ENCODE results near the gene SLC26A6. TPM values are rescaled to one million over a fixed set of nuclear protein-coding genes. Genes with fewer than 3 reads are reported as not detected.

SLC26A6 gene
- total and polyA plus RNA-seq, 11 donors, result 6.7 to 14.6 (median 9.9) TPM

DNA sequence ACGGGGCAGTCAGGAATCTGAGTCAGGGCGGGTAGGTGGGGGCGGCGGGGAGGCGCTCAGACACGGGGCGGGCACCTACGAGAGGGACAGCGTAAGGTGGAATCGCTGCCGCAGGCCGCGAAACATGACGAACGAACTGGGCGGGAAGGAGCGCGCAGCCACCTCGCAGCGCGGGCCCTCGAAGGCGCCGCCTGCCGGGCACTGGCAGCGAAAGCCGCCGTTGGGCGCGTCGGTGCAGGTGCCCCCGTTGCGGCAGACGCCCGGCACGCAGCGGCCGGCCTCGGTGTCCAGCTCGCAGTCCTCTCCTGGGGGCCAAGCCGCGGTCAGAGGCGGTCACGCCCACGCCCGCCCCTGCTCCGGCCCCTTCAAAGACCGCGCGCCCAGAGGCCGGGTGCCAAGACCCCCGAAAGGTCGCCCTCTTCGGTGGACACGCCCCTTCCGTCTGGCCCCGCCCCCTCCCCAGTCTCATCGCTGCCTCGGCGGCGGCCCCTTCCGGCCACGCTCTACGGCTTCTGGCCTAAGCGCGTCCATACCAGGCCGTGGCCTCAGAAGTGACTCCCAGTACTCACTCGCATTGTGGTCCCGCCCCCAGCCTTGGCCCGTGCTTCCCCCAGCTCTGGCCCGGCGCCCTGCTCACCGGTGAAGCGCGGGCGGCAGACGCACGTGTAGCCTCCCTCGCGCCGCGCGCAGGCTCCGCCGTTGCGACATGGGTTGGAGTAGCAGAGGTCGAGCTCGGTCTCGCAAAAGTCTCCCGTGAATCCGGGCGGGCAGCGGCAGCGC, 21.0 kb upstream of the SLC26A6 start:
- DNase-seq (peak; percentile 81 to 92 (median 87)), ATAC-seq (peak; percentile 62 to 95 (median 90))
- no peaks in the 10 kb centered on the region for H3K9me3 ChIP-seq
- no peaks in the 10 kb centered on the region for H3K36me3 ChIP-seq
- intact Hi-C loops (cut with DNase I), result no loop called here
- WGBS, 4 donors, result 2 to 15% (median 7%) methylated on average over 37 to 94 of the region's 94 CpGs
- peaks cover 0 to 10% (median 0%) of the 10 kb centered on the region in 9 donors for H3K27me3 ChIP-seq
- H3K27ac ChIP-seq, result peak overlapping the region in 11 of 12 donors; percentile 27 to 79 (median 70)
- TF ChIP-seq, protein P1, sequence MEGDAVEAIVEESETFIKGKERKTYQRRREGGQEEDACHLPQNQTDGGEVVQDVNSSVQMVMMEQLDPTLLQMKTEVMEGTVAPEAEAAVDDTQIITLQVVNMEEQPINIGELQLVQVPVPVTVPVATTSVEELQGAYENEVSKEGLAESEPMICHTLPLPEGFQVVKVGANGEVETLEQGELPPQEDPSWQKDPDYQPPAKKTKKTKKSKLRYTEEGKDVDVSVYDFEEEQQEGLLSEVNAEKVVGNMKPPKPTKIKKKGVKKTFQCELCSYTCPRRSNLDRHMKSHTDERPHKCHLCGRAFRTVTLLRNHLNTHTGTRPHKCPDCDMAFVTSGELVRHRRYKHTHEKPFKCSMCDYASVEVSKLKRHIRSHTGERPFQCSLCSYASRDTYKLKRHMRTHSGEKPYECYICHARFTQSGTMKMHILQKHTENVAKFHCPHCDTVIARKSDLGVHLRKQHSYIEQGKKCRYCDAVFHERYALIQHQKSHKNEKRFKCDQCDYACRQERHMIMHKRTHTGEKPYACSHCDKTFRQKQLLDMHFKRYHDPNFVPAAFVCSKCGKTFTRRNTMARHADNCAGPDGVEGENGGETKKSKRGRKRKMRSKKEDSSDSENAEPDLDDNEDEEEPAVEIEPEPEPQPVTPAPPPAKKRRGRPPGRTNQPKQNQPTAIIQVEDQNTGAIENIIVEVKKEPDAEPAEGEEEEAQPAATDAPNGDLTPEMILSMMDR (IDR thresholded peaks at IDR 0.05), result peak; percentile 51 to 78 (median 66)
- TF ChIP-seq POLR2A (IDR thresholded peaks at IDR 0.05), result no peak
- peak overlapping the region; percentile 33 to 83 (median 68) for H3K4me3 ChIP-seq
- H3K4me1 ChIP-seq, result peaks cover 0 to 23% (median 13%) of the 10 kb centered on the region in 12 donors

DNA sequence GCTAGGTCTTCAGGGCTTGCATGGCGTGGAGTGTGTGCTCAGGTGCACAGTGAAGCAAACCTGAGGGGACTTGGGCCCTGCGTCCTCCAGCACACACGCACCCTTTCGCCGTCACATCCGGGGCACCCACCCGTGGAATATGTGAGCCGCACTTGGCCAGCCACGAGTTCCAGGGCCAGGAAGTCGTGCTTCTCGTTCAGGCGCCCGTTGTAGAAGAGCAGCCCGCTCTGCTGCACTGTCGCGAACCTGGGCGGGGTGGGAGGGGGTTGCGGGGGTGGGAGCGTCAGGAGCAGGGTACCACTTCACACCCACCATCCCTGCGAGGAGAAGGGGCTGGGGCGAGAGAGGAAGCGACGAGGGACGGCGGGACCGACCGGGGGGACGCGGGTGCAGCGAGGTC, 20.3 kb upstream of the SLC26A6 start:
- Histone ChIP-seq H3K9me3 (no peaks in the 10 kb centered on the region), H3K27me3 (peaks cover 0 to 4% (median 0%) of the 10 kb centered on the region in 9 donors), H3K4me1 (peaks cover 0 to 19% (median 11%) of the 10 kb centered on the region in 12 donors), H3K27ac (peak overlapping the region in 6 of 12 donors; percentile 65 to 79 (median 72)), H3K36me3 (no peaks in the 10 kb centered on the region), H3K4me3 (peak overlapping the region; percentile 33 to 83 (median 68))
- intact Hi-C loops (cut with DNase I), result no loop called here
- WGBS, 4 donors, result 12 to 15% (median 13%) methylated on average over 22 to 30 of the region's 30 CpGs
- no peak for DNase-seq
- TF ChIP-seq, protein P1 (IDR thresholded peaks at IDR 0.05), result no peak
- no peak for TF ChIP-seq POLR2A (IDR thresholded peaks at IDR 0.05)
- ATAC-seq, result no peak

DNA sequence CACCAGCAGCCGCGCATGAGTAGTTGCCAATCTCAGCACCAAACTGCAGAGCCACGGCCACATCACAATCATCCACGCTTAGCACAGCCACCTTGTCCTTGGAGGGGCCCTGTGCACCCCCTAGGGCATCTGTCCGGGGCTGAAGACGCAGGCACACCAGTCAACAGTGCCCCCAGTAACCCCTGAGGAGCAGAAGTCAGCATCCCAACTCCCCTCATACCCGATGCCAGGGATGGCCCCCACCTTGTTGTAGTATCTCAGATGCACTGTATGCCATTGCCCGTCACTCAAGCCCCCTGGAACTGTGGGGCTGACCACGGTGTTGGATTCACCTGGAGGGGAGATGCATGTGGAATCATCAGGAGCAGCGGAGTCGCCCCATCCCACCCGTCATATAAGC, 19.8 kb upstream of the SLC26A6 start:
- 94 to 95% (median 94%) methylated on average over 10 to 12 of the region's 12 CpGs for WGBS, 4 donors
- Histone ChIP-seq H3K27me3 (no peaks in the 10 kb centered on the region), H3K36me3 (no peaks in the 10 kb centered on the region), H3K4me1 (peaks cover 0 to 19% (median 11%) of the 10 kb centered on the region in 12 donors), H3K9me3 (no peaks in the 10 kb centered on the region), H3K27ac (no peak overlapping the region), H3K4me3 (no peak overlapping the region)
- ATAC-seq (no peak), DNase-seq (no peak)
- intact Hi-C loops (cut with DNase I), result no loop called here
- TF ChIP-seq, protein P1 (IDR thresholded peaks at IDR 0.05), result no peak
- no peak for TF ChIP-seq POLR2A (IDR thresholded peaks at IDR 0.05)

DNA sequence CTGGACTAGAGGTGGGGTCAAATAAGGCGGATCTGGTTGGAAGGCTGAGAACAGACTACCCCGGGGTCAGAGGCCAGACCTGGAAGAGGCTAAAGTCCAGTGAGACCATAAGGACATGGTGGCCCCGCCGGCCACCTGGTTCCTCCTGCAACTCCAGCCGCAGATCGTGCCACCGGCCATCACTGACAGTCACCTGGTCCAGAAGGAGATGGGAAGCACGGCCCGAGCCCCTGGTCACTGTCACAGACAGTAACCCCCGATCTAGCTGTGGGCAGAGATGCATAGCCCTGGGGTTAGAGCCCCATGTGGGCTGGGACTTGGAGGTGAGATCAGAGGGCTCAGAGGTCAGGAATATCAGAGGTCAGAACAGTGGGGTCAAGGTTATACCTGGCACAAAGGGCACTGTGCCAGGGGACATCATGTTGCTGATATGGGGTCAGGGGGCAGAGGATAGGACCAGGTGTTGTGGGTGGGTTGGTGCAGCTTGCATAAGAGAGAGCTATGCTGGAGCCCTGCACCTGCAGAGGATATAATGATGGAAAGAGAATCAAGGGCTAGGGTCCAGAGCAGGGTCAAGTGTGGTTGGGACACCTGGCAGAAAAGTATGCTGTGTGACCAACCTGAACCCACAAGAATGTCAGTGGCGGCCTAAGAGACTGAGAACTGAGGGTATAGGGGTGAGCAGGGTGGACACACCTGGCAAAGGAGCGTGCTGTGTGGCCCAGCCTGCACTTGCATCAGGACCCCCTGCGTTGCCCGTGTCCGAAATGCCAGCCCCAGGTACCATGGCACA, 17.9 kb upstream of the SLC26A6 start:
- H3K4me1 ChIP-seq, result peaks cover 0 to 19% (median 11%) of the 10 kb centered on the region in 12 donors
- 96 to 97% (median 96%) methylated on average over 14 to 15 of the region's 15 CpGs for WGBS, 4 donors
- no peaks in the 10 kb centered on the region for H3K9me3 ChIP-seq
- intact Hi-C loops (cut with DNase I), result no loop called here
- no peaks in the 10 kb centered on the region for H3K27me3 ChIP-seq
- TF ChIP-seq POLR2A (IDR thresholded peaks at IDR 0.05), result no peak
- TF ChIP-seq, protein P1 (IDR thresholded peaks at IDR 0.05), result no peak
- ATAC-seq (no peak), DNase-seq (no peak)
- H3K36me3 ChIP-seq, result no peaks in the 10 kb centered on the region
- no peak overlapping the region for H3K27ac ChIP-seq
- H3K4me3 ChIP-seq, result no peak overlapping the region
